Cardiac fibroblast (primary cell): ENCODE data around the gene ZMYND8.

ENCODE experiments used
- DNase-seq, 2 donors: peaks; one replicate each; pipeline versions ENCODE4 v3.0.0 to v3.0.0-alpha.2; 2010; ENCODE audit warnings: low read depth in 2 of 2
- H3K4me3 ChIP-seq, 2 donors: replicated peaks in 1 of 2; 1 replicate in 1 of 2; 2 replicates in 1 of 2; pipeline ENCODE4 v1.5.1; 2011; ENCODE audit warnings: low read depth in 2 of 2, low read length in 2 of 2, mild to moderate bottlenecking in 2 of 2, moderate library complexity in 1 of 2
- TF ChIP-seq, protein P1 (sequence below): IDR thresholded peaks from one replicate; pipeline ENCODE4 v1.5.1; 2011; ENCODE audit warnings: low read depth, mild to moderate bottlenecking, low read length, inconsistent platforms

ZMYND8 gene

DNA sequence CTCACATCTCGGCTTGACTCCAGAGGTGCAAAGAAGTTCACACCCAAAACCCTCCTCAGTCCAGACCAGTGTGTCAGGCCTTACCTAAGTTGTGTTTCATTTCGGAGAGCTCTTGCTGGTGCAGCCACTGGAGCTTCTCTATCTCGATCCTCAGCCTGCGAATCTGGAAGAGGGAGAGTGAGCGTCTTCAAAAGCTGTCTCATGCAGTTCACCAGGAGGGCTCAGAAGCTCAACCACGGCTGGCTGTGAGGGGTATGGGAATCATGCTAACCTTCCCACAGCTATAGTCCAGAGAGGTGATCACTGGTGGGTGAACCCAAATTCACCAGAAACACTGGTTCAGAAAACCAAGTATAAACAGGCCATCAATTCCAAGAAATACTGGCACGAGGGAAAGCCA lies 129.4 kb downstream of the ZMYND8 start:
- TF ChIP-seq, protein P1, sequence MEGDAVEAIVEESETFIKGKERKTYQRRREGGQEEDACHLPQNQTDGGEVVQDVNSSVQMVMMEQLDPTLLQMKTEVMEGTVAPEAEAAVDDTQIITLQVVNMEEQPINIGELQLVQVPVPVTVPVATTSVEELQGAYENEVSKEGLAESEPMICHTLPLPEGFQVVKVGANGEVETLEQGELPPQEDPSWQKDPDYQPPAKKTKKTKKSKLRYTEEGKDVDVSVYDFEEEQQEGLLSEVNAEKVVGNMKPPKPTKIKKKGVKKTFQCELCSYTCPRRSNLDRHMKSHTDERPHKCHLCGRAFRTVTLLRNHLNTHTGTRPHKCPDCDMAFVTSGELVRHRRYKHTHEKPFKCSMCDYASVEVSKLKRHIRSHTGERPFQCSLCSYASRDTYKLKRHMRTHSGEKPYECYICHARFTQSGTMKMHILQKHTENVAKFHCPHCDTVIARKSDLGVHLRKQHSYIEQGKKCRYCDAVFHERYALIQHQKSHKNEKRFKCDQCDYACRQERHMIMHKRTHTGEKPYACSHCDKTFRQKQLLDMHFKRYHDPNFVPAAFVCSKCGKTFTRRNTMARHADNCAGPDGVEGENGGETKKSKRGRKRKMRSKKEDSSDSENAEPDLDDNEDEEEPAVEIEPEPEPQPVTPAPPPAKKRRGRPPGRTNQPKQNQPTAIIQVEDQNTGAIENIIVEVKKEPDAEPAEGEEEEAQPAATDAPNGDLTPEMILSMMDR: no peak
- DNase-seq: no peak
- no peak overlapping the region for H3K4me3 ChIP-seq

DNA sequence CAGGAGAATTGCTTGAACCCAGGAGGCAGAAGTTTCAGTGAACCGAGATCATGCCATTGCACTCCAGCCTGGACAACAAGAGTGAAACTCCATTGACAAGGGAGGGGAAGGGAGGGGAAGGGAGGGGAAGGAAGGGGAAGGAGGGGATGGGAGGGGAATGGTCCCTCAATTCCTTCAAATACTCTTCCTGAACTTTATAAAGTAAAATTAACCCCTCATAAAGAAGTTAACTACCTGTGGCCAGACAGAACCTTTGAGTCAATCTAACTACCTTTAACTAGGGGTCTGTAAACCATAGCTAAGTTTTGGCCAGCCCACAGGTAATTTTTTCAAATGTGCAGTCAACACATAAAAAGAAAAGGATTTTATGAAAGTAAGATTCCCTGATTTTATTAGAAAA lies 131.0 kb downstream of the ZMYND8 start:
- H3K4me3 ChIP-seq: no peak overlapping the region
- DNase-seq: no peak
- TF ChIP-seq, protein P1: no peak

DNA sequence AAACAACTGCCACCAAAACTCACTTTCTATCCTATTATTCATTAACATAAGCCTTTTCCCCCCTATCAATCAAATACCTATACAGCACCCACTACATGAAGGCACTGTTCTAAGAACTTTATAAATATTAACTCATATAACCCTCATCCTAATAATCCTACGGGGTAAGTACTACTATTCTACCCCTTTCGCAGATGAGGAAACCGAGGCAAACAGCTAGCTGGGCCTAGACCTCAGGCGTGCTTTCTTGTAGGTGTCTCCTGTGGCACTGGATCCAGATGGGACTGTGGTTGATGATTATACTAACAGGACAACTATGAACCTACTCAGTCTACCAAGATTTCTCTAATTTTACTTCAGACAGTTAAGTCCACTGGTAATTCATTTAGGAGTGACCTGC lies 131.6 kb downstream of the ZMYND8 start:
- DNase-seq: no peak
- H3K4me3 ChIP-seq: no peak overlapping the region
- TF ChIP-seq, protein P1: no peak

DNA sequence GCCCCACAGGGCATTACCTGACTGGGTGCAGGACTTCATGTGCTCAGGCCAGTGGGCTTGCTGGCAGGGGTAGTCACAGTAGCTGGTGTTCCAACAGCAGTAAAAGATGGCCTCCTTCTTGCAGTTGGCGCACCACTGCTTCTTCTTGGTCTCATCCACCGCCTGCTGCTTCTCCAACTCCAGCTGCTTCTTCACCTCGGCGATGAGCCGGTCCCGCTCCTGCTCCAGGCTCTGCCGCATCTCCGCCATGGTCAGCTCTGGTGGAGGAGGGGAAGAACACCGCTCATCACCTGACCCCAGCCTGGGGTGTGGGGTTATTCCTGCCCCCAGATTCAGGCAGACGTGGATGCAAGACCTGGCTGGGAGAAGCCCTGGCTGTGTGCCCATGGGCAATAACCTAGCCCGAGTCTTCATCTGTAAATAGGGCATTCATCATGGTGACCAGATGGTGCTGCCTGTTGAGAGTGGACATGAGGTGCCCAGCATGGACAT lies 132.2 kb downstream of the ZMYND8 start:
- no peak for DNase-seq
- TF ChIP-seq, protein P1: no peak
- H3K4me3 ChIP-seq: no peak overlapping the region

DNA sequence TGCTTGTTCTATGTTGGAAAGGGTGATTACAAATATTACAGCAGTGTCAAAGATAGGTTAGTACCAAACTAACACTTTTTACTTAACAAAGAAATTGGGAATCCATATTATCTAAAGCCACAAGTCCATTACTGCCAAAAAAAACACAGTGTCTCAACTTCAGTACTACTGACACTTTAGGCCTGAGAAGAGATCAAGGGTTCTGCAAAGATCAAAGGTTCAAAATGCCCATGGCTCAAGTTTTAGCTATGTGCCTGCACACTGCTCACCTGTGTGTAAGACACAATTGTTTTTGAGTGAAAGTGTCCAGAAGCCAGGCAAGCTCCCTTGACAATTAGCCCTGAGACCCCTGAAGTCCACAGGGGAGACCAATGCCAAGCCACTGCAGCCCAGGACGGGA lies 132.6 kb downstream of the ZMYND8 start:
- no peak for DNase-seq
- TF ChIP-seq, protein P1: no peak
- no peak overlapping the region for H3K4me3 ChIP-seq

DNA sequence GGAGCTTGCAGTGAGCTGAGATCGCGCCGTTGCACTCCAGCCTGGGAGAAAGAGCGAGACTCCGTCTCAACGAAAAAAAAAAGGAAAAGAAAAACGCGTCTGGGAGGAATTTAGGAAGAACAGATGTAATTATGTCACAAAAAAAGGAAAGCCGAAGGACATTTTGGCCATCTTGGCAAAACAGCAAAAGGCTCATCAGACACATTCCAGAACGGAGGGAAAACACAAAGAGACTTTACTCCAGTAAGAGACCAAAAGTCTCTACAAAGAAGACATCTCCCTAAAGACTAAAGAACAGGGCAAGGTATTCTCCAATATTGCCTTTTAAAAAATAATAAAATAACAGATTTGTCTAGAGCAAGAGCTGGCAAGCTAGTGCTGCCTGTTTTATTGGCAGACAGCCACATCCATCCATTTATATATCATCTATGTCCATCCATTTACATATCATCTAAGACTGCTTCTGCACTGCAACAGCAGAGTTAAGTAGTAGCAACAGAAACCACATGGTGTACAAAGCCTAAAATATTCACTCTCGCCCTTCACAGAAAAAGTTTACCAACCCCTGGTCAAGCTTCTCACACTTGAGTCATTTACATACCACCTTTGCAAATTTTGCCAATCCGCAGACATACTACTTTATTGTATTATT lies 133.9 kb downstream of the ZMYND8 start:
- TF ChIP-seq, protein P1: no peak
- DNase-seq: no peak
- no peak overlapping the region for H3K4me3 ChIP-seq
